Myocyte (in vitro differentiated cells): ENCODE data around the gene FAM9B. TPM values are rescaled to one million over a fixed set of nuclear protein-coding genes. Genes with fewer than 3 reads are reported as not detected.
"Not testable (repeated sequence)": the region's sequence is repeated elsewhere in the genome, so short reads cannot be mapped to it uniquely, and the experiment has no call there.

Experiments used
- DNase-seq: peaks from one replicate; pipeline ENCODE4 v3.0.0-alpha.2; 2012; ENCODE audit warnings: low read depth
- polyA plus RNA-seq: library from polyadenylated mRNA; unstranded; fragments of >200 nt; gene quantifications from one replicate; pipeline ENCODE4 v1.2.1, GENCODE V29; 2012; ENCODE audit warnings: missing spikeins
- total RNA-seq: library from RNA; depleted of rRNA; stranded (reverse); fragments of >200 nt; gene quantifications from 2 replicates; pipeline ENCODE4 v1.2.3, GENCODE V29; 2014

Gene FAM9B
- 0.13 TPM in 1 of 2 replicates, not detected in the other for total RNA-seq
- not detected for polyA plus RNA-seq

DNA sequence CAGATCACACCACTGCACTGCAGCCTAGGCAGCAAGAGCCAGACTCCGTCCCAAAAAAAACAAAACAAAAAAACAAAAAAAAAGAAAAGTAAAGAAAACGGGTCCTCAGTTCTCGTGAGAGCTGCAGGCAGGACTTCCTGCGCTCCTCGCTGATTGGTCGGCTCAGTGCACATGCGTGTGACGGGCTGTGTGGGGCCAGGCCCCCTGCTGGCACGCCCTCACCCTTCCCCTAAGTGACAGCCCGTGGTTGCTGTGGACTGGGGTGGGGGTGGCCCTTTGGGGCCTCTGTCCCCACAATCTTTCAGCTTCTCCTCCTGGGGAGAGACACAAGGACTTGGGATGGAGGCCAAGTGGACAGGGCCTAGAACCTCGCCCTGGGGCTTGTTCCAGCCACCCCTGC lies at the start of gene FAM9B:
TSS of gene FAM9B (minus strand) at position 139 of the 400 bp plus-strand sequence. CDS start 1,141 bp downstream, outside the sequence.
- DNase-seq, result no peak

DNA sequence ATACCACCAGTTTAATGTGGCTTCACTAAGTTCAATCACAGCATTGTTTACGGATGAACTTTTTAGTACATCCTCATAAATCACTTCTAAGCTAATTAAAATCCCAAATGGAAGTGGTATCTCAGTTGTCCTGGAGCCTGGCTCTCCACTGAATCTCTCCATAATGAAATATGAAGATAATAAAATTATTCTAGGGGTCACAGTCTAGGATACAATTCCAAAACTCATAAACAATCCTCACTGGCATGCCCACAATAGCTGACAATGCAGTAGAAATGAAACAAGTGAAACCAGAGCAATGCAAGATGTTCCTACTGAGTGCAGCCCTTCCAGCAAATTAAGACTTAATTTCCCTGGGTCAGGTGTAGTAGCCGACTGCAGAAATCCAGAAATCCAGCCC lies 47.3 kb upstream of the FAM9B start:
- no peak for DNase-seq

DNA sequence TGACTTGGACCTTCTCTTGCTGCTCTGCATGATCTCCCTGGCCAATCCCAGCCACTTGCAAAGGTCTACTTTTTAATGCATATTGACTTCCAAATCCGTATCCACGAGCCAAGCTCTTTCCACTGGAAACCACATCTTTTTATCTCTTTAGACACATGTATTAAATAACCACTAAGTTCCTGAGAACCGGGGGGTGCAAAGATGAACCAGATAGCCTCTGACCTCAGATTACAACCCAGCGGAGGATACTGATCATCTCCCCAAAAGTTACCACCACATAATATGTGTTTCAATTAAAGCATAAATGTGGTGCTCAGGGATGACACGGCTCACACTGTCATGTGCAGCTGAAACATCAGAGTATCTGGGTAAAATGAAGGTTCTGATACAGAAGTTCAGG lies 40.4 kb upstream of the FAM9B start:
- DNase-seq, result no peak

GRCh38 chrX:9072281-9072680 lies 38.4 kb upstream of the FAM9B start:
- no peak for DNase-seq

GRCh38 chrX:9071031-9071650 lies 37.2 kb upstream of the FAM9B start:
- no peak for DNase-seq

GRCh38 chrX:9069573-9069972 lies 35.6 kb upstream of the FAM9B start:
- DNase-seq, result no peak

- no peak for DNase-seq
Measured at GRCh38 chrX:9064694-9065093, 30.8 kb upstream of the FAM9B start.

DNA sequence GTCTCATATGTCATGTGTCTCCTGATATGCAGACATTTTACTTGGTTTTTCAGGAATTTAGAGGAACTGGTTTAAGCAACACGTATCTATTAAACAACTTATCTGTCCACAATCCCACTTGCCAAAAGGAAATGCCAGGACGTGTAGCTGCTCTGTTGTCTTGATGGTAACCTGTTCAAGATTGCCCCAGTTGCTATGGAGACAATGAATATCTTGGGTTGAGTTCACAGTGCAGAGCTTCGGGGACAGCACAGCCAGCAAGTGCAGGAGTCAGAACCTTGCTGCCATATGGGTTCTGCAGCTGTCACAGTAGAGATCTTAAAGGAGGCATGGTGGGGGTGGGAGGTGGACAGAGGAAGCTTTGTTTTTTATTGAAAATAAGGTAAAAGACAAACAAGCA lies 28.7 kb upstream of the FAM9B start:
- no peak for DNase-seq

DNA sequence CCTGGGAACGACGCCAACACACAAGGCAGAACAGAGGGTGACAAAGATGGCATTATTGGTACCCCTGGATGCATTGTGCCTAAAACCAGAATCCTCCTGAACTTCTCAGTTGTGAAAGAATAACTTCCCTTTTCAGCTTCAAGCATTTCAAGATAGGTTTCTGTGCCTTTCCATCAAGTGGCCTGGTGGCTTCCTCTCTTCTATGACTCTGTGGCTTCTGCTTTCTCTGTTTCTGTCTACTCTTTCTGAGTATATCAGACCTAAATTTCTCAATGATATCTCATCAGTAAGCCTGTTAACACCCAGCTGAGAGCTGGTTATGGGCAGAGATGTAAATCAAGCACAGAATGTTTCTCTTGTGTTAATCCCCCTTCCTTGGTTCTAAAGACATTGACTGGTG lies 21.4 kb upstream of the FAM9B start:
- DNase-seq, result no peak

GRCh38 chrX:9052081-9052480 lies 18.2 kb upstream of the FAM9B start:
- no peak for DNase-seq

DNA sequence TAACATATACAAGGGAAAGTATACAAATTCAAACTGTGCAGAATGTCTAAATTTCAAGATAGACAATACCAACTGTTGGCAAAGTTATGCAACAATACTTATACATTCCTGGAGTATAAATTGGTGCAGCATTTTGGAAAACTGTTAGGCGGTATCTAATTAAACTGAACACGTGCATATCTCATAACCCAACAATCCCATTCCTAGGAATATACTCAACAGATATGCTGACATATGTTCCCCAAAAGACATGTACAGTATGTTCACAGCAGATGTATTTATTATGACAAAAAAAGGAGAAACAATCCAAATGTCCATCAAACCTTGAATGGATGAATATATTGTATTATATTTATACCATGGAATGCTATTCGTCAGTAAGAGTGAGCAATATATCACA lies 16.4 kb upstream of the FAM9B start:
- DNase-seq, result no peak

DNA sequence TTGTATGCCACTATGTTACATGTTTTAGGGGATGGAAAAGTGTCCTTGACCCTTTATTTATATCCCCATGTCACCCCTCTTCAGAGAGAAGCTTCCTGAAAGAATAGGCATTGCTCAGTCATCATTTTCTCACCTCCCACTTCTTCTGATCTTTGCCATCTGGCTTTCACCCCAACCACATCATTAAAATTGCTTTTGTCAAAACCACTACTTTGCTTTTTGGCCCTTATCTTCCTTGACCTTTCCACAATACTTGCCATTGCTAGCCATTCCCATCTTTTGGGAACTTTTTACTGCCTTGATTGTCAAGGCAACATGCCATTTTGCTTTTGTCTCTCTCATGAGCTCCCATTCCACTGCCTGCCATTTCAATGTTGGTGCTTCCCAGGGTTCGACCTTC lies 14.9 kb upstream of the FAM9B start:
- DNase-seq, result no peak

GRCh38 chrX:9038244-9038643 lies 4.3 kb upstream of the FAM9B start:
- DNase-seq, result no peak

DNA sequence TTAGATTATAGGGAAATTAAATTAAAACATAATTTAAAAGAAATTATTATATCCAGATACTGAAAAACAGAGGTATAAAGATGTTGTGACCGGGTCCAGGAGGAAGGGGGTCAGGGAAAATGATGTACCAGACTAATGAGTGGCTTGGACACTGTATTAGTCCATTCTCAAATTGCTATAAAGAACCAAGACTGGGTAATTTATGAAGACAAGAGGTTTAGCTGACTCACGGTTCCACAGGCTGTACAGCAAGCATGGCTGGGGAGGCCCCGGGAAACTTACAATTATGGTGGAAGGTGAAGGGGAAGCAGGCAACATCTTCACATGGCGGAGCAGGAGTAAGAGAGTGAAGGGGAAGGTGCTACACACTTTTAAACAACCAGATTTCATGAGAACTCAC lies 3.4 kb upstream of the FAM9B start:
- DNase-seq, result no peak

- no peak for DNase-seq
Measured at GRCh38 chrX:9033586-9033985, 341 bp downstream of the FAM9B start.

GRCh38 chrX:9033179-9033578 lies 748 bp downstream of the FAM9B start:
- no peak for DNase-seq

- DNase-seq, result no peak
Measured at GRCh38 chrX:9023293-9023692, 10.6 kb downstream of the FAM9B start.

- no peak for DNase-seq
Measured at GRCh38 chrX:9019151-9019550, 14.8 kb downstream of the FAM9B start.

DNA sequence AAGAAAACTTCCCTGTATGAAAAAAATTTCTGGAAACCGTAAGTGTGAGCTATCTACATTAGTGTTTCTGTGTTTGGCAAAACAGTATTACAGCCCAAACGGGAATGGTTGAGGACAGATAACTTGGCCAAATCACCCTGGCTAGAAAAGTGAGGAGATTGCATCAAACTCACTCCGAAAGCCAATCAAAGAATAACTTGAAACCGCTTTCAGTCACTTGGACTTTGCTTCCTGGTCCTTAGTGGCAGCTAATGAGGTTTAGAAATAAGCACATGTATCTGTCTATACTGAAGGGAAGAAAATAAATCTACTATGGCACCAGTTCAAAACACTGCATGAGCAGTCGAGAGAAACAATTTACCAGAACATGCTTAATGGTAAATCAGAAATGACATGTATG lies 15.6 kb downstream of the FAM9B start:
- not testable (repeated sequence) for DNase-seq

- peak; percentile 24 for DNase-seq
Measured at GRCh38 chrX:9003041-9003440, 30.9 kb downstream of the FAM9B start.

- DNase-seq, result peak; percentile 48
Measured at GRCh38 chrX:8988446-8988845, 45.5 kb downstream of the FAM9B start.

DNA sequence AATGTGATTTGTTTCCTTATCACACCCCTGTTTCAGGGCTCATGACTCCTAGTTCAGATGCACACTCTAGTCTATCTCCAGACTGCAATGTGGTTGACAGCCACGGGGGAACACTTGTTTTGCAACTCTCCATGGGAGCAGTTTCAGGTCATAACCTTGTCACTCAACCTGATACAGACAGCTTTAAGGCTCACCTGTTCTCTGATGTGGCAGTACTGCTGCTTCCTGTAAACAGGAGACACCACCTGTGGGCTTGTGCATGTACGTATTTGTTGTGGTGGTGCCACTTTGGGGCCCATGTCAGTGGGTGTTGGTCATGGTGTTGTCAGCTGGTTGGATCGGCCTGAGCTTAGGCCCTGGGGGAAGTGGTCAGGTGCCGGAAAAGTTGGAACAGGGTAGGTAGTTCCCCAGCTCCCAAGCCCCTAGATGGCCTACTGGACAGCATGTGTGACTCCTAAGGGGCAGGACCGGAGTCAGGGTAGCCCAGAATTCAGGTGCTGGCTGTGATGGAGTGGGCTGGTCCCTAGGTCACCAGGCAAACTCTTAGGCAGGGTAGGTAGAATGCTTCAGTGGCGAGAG lies 46.2 kb downstream of the FAM9B start:
- no peak for DNase-seq

- no peak for DNase-seq
Measured at GRCh38 chrX:8984231-8984630, 49.7 kb downstream of the FAM9B start.
